ENCODE data around the gene ZFAND3.

The ZFAND3 gene

DNA sequence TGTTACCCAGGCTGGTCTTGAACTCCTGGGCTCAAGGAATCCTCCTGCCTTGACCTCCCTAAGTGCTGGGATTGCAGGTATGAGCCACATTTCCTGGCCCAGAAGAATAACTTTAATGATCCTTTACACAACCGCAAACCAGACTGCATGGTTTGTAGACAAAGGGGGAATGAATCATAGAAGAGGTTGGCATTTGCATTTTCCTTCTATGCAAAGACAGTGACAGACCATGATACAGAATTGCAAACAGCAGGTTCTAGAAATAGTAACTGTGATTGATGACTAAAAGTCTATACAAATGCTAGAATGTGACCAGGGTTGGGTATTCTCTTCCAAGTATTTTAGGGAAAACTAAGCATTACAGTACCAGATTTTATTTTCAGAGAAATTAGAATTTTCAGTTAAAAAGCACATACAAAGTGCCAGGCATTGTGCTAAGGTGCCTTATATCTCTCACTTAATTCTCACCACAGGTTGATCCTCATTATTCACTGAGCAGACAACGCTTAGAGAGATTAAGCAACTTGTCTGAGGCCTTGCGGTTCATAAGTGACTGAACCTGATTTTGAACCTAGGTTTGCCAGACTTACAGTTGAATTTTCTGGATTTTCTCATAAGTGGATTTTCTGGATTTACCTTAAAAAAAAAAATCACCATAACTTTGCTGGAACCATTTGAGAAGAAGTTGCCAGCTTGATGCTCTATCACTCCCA, 146.6 kb downstream of the ZFAND3 start:
- no peak for DNase-seq (ENCODE audit: low read depth in 2 of 2, low spot score in 1 of 2)

DNA sequence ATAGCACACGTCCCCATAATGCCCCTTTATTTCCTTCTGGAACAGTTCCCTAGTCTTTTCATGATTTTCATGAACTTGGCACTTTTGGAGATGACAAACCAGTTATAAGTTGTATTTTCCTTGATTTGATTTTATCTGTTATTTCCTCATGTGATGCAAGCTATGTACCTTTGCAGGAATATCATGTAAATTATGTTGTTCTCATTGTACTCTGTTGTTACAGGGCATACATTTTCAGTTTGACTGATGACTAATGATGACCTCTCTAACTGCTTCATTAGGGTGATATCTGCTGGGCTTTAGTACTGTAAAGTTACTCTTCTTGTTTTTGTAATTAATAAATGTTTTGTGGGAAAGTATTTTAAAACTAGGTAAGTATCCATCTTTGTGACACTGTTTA, 147.3 kb downstream of the ZFAND3 start:
- no peak for DNase-seq (ENCODE audit: low read depth in 2 of 2, low spot score in 1 of 2)

DNA sequence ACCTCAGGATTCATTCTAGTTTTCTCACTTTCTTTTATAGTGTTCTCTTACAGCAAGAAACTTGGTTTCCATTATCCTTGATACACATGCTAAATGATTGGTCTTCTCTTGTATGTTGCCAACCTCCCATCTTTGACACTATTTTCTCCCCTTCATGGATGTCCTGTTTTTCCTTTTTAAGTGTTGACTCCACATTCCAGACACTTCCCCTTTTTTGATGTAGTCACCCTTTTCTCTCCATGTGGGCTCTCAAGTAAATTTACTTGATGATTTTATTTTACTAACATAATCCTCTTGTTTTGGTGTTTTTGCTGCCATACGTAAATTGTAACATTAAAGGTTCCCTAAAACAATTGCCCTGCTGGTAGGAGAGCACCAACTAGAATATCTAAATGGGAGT, 148.1 kb downstream of the ZFAND3 start:
- DNase-seq (ENCODE audit: low read depth in 2 of 2, low spot score in 1 of 2) = no peak

DNA sequence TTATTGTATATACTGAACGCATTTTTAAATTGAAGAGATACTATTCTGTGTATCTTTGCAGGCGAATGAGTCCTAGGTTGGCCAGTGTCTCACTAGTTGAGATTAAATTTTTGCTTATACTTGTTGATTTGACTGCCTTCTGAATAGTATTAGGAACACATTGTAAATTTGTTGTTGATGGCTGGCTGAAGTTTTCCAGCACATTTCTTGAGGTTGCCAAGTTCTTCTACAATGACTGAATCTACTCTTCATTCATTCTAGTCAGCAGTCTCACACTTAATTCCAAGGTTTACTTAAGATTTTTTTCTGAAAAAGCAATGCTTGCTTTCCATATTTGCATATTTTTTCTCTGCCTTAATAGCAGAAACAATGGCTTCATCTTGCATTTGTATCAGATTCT, 151.7 kb downstream of the ZFAND3 start:
- DNase-seq (ENCODE audit: low read depth in 2 of 2, low spot score in 1 of 2) = no peak

DNA sequence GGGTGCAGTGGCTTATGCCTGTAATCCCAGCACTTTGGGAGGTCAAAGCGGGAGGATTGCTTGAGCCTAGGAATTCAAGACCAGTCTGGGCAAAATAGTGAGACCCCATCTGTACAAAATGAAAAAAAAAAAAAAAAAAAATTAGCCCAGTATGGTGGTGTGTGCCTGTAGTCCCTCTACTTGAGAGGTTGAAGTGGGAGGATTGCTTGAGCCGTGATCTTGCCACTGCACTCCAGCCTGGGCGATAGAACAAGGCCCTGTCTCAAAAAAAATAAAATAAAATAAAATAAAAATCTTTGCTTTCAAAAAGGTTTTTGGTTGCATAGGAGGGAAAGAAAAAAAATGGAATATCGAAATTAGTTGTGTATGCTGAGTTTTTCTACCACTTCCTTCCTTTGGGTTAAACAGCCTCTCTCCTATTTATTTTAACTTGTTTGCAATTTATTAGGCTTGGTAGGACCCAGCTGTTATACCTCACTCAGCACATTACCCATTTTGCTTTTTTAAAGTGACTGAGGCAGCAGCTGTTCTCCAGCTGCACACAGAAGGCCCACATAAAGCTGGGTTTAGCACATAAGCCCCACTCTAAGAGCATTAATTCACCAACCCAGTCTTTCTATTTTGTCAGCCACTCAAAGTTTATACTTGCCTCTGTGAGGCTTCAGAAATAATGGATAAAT, 152.3 kb downstream of the ZFAND3 start:
- no peak for DNase-seq (ENCODE audit: low read depth in 2 of 2, low spot score in 1 of 2)

DNA sequence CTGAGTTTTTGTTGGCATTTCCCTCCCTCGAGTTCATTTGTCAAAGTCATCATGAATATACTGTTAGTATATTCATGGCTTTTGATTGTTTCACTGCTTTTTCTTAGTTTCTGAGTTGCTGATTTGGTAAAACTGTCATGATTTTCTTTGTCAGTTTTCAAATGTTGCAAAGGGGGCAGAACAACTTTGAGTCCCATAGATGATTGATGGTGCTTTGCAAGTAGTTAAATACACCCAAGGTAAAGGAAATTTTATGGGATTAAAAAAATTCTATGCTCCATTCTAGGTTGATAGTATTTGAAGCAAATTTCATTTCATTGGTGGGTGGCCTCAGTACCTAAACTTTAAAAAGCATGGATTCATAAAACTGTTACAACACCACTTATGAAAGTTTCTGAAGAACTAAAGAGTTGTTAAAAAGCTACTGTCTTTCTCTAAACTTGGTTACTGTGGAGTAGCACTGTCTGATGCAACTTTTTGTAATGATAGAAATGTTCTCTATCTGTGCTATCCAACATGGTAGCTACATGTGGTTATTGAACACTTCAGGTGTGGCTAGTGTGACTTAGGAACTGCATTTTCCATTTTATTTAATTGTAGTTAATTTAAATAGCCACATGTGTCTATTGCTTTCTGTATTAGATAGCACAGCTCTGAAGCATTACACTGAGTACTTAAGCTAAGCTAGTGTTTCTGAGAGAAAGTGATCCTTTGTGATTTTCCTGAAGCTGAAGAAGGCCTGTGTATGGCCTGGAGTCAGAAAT, 153.6 kb downstream of the ZFAND3 start:
- DNase-seq (ENCODE audit: low read depth in 2 of 2, low spot score in 1 of 2) = no peak

DNA sequence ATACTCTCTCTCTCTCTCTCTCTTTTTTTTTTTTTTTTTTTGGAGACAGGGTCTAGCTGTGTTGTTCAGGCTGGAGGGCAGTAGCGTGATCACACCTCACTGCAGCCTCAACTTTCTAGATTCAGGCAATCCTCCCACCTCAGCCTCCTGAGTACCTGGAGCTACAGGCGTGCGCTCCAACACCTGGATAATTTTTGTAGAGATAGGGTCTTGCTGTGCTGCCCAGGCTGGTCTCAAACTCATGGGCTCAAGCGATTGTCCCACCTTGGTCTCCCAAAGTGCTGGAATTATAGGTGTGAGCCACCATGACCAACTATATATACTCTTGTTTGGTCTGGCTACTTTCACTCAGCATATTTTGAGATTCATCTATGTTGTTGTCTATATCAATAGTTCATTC, 154.9 kb downstream of the ZFAND3 start:
- no peak for DNase-seq (ENCODE audit: low read depth in 2 of 2, low spot score in 1 of 2)

DNA sequence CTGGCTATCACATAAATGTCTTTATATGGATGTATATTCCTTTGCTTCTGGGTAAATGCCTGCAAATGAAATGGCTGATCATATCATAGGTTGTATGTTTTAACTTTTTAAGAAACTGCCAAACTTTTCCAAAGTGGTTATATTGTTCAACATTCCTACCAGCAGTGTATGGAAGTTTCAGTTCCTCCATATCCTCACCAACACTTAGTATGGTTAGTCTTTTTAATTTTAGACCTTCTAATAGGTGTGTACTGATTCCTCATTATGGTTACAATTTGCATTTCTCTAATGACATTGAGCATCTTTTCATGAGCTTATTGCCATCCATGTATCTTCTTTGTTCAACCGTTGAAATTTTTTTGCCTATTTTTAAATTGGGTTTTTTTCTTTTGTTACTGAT, 155.4 kb downstream of the ZFAND3 start:
- DNase-seq (ENCODE audit: low read depth in 2 of 2, low spot score in 1 of 2) = no peak

DNA sequence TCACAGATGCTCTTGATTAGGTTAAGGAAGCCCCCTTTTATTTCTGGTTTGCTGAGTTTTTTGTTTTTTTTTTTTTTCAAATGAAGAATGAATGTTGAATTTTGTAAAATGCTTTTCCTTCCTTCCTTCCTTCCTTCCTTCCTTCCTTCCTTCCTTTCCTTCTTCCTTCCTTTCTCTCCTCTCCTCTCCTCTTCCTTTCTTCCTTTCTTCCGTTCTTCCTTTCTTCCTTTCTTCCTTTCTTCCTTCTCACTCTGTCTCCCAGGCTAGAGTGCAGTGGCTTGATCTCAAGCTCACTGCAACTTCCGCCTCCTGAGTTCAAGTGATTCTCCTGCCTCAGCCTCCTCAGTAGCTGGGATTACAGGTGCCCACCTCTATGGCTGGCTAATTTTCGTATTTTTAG, 158.2 kb downstream of the ZFAND3 start:
- no peak for DNase-seq (ENCODE audit: low read depth in 2 of 2, low spot score in 1 of 2)

DNA sequence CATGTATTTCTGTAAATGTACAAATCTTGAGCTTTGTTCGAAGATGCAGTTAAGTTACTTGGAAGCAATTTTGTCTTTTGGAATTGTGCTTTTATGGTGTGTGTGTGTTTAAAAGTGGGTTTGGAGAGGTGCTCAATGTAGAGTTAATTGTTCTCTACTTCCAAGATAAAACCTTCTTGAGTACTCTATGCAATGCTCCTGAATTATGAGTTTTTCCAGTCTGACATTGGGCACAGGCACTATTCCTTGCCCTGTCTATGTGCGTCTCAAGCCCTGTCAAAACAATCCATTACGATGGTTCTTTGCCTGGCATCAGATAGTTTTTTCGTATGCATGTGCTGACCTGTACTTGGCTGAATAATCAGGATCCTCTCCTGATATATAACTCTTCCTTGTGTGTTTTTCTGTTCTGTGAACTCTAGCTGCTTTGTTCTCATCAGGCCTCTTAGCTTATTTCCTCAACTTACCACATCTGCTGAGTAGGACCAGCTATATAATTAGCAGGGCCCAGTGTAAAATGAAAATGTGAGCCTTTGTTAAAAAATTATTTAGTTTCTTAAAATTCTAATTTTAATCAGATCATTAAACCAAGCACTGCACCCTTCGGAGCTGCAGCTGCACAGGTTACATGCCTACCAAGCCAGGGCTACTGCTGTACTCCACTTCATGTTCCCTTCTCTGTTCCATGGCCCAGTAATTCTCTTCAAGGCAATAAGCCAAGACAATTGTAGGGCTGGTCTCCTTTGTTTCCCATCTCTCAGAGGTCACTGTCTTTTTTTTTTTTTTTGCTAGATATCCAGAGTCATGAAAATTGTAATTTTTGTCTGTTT, 160.1 kb downstream of the ZFAND3 start:
- DNase-seq (ENCODE audit: low read depth in 2 of 2, low spot score in 1 of 2) = no peak

DNA sequence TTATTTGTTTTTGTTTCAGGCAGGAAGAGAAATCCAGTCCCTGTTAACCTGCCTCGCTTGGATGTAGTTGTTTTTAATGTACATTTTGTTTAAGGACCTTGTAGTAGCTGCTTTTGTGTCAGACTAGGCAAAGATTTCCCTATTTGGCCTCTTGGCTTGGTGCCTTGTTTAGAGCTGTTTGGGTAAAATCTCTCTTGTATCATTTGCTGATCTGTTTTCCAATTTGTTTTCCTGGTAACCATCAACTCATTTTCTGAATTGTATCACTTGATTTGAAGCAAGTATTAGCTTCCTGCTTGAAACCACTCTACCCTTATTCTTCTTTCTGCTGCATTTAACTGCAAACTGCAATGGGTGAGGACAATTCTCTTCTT, 160.7 kb downstream of the ZFAND3 start:
- DNase-seq (ENCODE audit: low read depth in 2 of 2, low spot score in 1 of 2) = no peak

DNA sequence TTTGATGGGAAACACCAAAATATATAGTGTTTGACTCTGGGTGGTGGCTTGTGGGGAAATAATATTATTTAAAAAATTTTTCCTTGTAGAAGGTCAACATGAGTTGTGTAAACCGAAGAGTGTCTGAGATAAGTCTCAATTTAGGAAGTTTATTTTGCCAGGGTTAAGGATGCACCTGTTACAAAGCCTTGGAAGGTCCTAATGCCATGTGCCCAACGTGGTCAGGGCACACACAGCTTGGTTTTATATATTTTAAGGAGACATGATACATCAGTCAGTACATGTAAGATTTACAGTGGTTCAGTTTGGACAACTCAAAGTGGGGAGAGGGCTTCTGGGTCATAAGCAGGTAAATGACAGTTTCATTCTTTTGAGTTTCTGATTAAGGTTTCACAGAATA, 162.1 kb downstream of the ZFAND3 start:
- DNase-seq (ENCODE audit: low read depth in 2 of 2, low spot score in 1 of 2) = no peak

DNA sequence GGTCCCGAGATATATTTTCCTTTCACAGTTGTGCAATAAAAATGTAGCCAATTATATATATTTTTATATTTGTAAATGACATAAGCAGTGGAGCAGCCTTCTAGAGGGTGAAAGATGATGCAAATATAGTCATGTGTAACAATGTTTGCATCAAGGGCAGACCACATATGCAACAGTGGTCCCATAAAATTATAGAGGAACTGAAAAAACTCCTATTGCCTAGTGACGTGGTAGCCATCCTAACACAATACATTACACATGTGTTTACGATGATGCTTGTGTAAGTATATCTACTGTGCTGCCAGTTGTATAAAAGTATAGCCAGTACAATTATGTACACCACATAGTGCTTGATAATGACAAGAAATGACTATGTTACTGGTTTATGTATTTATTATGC, 162.8 kb downstream of the ZFAND3 start:
- no peak for DNase-seq (ENCODE audit: low read depth in 2 of 2, low spot score in 1 of 2)

DNA sequence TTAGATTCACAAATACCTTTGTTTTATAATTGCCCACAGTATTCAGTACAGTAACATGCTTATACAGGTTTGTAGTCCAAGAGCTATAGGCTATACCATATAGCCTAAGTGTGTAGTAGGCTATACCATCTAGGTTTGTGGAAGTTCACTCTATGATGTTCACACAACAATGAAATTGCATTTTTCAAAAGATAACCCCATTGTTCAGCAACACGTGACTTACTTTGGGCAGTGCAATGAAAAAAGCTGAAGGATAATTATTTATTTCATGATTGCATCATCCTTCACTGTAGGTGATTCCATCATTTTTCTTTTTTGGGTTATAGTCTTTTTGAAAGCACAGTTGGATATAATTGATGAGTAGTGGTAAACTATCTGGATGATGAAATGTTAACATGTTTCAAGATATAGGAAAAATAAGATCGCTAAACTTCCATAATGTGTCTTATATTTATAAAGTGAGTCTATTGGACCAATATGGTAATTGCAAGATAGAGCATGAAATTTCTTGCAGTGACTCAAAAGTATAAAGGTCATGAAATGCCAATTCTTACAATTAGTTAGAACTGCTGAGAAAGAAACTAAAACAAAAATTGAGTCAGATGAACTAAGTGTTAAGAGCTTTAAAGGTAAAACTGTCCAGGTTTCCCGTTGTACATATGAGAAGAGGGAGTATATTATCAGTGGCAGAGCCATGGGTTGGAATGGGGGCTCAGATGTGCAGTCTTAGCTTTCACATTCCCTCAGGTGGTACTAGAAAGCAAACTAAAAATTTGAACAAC, 164.4 kb downstream of the ZFAND3 start:
- DNase-seq (ENCODE audit: low read depth in 2 of 2, low spot score in 1 of 2) = no peak

DNA sequence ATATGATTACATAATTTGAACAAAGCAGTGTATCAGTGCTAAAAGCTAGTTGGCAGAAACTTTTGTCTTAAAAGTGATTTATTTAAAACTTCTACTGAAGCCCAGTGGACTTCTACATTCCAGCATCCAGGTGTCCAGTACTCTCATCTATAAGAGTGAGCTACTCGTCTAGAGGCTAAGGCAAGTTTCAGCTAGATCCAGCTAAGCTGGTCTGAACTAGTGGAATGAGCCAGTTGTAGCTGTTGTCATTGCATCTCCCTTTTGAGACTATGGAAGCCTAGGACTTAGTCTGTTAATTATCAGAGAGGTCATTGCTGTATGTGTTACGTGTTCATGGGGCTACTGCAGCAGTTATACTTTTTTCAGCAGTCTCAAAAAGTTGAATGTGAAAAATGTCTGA, 165.1 kb downstream of the ZFAND3 start:
- DNase-seq (ENCODE audit: low read depth in 2 of 2, low spot score in 1 of 2) = no peak

DNA sequence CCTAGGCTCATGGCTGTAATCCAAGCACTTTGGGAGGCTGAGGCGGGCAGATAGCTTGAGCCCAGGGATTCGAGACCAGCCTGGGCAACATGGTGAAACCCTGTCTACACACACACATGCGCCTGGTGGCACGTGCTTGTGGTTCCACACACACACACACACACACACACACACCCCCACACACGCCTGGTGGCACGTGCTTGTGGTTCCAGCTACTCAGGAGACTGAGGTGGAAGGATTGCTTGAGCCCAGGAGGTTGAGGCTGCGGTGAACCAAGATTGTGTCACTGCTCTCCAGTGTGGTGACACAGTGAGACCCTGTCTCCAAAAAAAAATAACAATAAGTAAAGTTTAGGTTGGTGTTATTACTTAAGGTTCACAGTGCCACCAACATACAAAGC, 165.8 kb downstream of the ZFAND3 start:
- no peak for DNase-seq (ENCODE audit: low read depth in 2 of 2, low spot score in 1 of 2)

DNA sequence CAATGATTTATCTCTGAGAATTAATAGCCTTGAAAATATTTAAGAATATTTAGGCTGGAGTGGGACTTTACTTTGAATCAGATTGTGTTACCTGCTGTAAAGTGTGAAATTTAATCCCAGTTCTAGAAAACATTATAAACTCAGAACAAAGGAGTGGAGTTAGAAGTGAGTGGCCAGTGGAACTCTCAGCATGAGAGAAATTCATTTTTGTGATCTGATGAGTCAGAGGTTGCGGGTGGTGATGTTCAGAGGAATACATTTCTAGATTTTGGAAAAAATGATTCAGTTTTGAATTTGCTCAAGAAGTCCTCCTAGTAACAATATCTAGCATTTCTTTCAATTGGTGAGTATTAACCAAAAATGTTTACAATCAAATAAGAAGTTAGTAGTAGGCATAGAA, 167.5 kb downstream of the ZFAND3 start:
- DNase-seq (ENCODE audit: low read depth in 2 of 2, low spot score in 1 of 2) = no peak

DNA sequence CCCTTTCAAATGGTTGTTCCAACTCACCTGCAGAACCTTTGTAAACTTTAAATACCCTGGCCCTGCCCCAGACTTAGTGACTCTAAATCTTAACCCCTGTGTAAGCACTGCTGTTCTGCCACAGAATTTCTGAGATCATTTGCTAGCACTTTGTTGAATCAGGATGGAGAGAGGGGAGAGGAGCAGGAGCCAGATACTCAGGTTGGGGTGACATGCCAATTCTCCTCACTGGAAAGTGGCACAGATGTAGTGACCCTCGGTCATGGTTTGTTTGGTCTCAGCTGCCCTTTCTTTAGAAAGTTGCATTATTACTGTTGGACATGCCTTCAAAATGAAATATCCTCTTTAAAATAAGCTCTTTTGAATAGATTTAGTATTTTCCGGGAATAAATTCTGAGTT, 168.0 kb downstream of the ZFAND3 start:
- no peak for DNase-seq (ENCODE audit: low read depth in 2 of 2, low spot score in 1 of 2)

DNA sequence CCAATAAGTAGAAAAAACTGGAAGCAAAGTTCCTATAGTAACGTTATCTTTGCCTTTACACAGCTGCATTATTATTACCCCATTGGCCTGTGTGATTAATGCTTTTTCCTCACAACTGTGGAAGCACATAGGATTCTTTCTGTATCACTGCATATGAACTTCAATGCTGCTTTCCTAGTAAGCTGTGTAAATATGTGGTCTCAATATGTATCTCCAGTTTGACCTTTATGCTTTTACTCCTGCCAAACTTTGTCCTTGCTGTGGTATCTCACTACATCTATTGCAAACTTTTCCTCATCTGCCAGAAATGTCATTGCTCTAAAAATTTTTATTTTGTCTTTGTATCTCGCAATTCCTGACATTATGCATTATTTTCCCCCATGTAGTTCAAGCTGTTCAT, 168.6 kb downstream of the ZFAND3 start:
- no peak for DNase-seq (ENCODE audit: low read depth in 2 of 2, low spot score in 1 of 2)

DNA sequence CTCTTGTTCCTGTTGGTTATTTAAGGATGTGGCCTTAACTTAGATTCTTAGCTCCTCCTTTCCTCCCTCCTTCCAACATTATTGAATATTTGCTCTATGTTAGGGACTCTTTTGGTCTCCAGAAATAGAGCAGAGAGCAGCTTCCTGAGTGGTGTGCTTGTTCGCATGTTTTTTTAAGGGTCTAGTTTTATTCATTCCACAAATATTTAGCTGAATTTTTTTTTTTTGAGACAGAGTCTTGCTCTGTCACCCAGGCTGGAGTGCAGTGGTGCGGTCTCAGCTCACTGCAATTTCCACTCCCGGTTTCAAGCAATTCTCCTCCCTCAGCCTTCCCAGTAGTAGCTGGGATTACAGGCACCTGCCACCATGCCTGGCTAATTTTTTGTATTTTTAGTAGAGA, 169.2 kb downstream of the ZFAND3 start:
- no peak for DNase-seq (ENCODE audit: low read depth in 2 of 2, low spot score in 1 of 2)

Measured in stimulated activated CD8-positive, alpha-beta memory T cell treated with anti-CD3 and anti-CD28 coated beads, Interleukin-4, amount 100 ng/mL, for 1 hour (primary cell).